Endothelial cell of umbilical vein (primary cell): Measurements from ENCODE around the gene AKT2. TPM values are rescaled to one million over a fixed set of nuclear protein-coding genes. Genes with fewer than 3 reads are reported as not detected.

Experiments
- BruUV-seq: library from RNA; stranded (reverse); fragments of 400-500 nt; replicated peaks from 2 replicates; lab custom pipeline; 2021; lab: Mats Ljungman, UMichigan
- CTCF ChIA-PET: fragments of 300-600, 350-600 bp; sonication (Branson Sonifier 250); formaldehyde crosslinking; loops from one replicate; lab custom pipeline; 2021; ENCODE audit warnings: antibody characterized with exemption, inconsistent platforms; lab: Charles Lee
- POLR2A ChIA-PET: fragments of 300-600, 350-600 bp; sonication (Branson Sonifier 250); formaldehyde crosslinking; loops from one replicate; lab custom pipeline; 2021; ENCODE audit warnings: antibody characterized with exemption, inconsistent platforms; lab: Charles Lee
- DNase-seq: peaks from one replicate; pipeline ENCODE4 v3.0.0-alpha.2; 2011; ENCODE audit warnings: low read depth, low spot score
- FAIRE-seq: peaks from 2 replicates; lab custom pipeline; 2011; peaks lifted over from hg19 to GRCh38; lab: Jason Lieb, UNC
- H2AFZ ChIP-seq: 2 replicates; pipeline ENCODE4 v1.6.0; 2012; ENCODE audit warnings: low read depth, low read length, control low read depth, inconsistent platforms
- H3K27ac ChIP-seq: 2 replicates; pipeline ENCODE4 v1.5.1; 2011; ENCODE audit warnings: low read depth, mild to moderate bottlenecking, control low read depth, low read length, moderate library complexity; ENCODE audit not compliant: insufficient read depth
- H3K27me3 ChIP-seq, 2 experiments: 2 replicates each; pipeline versions ENCODE4 v1.6.0 to v1.6.1; 2011; ENCODE audit warnings: low read length in 2 of 2, mixed read lengths in 1 of 2; ENCODE audit not compliant: control insufficient read depth in 2 of 2, insufficient read depth in 2 of 2
- H3K36me3 ChIP-seq, 2 experiments: 2 replicates in 1 of 2; 3 replicates in 1 of 2; pipeline ENCODE4 v1.5.1; 2011; ENCODE audit warnings: low read length in 2 of 2, mild to moderate bottlenecking in 1 of 2, moderate library complexity in 1 of 2; ENCODE audit not compliant: control insufficient read depth in 2 of 2, insufficient read depth in 2 of 2; ENCODE audit errors: extremely low read depth in 1 of 2
- H3K4me1 ChIP-seq: 3 replicates; pipeline ENCODE4 v1.5.1; 2011; ENCODE audit warnings: mild to moderate bottlenecking, low read length; ENCODE audit not compliant: control insufficient read depth, insufficient read depth; ENCODE audit errors: extremely low read depth
- H3K4me2 ChIP-seq: 2 replicates; pipeline ENCODE4 v1.6.1; 2011; ENCODE audit warnings: low read length, control low read depth, mixed read lengths; ENCODE audit not compliant: insufficient read depth
- H3K4me3 ChIP-seq, 3 experiments: fragments of 200-600 bp in 1 of 3; sonication (generic), shearing (Covaris generic) in 1 of 3; replicated peaks in 1 of 3; 2 replicates each; pipeline ENCODE4 v1.5.1; 2011 to 2016; ENCODE audit warnings: control low read depth in 3 of 3, low read length in 3 of 3, mild to moderate bottlenecking in 2 of 3, inconsistent platforms in 1 of 3, low read depth in 1 of 3, moderate library complexity in 1 of 3; ENCODE audit not compliant: insufficient read depth in 1 of 3
- H3K79me2 ChIP-seq: 2 replicates; pipeline ENCODE4 v1.6.0; 2012; ENCODE audit warnings: low read length, inconsistent platforms; ENCODE audit not compliant: control insufficient read depth, insufficient read depth
- H3K9ac ChIP-seq: replicated peaks from 2 replicates; pipeline ENCODE3; 2011; ENCODE audit warnings: low read length, control low read depth; ENCODE audit not compliant: insufficient read depth; ENCODE audit errors: extremely low read depth
- H3K9me1 ChIP-seq: replicated peaks from 3 replicates; pipeline ENCODE4 v1.6.0; 2011; ENCODE audit warnings: mild to moderate bottlenecking, low read length; ENCODE audit not compliant: control insufficient read depth, insufficient read depth; ENCODE audit errors: extremely low read depth
- H3K9me3 ChIP-seq: replicated peaks from 2 replicates; pipeline ENCODE4 v1.5.1; 2012; ENCODE audit warnings: low read length, inconsistent platforms; ENCODE audit not compliant: control insufficient read depth, insufficient read depth
- H4K20me1 ChIP-seq: replicated peaks from 2 replicates; pipeline ENCODE3; 2011; ENCODE audit warnings: mild to moderate bottlenecking, low read length; ENCODE audit not compliant: control insufficient read depth, insufficient read depth; ENCODE audit errors: extremely low read depth
- EZH2 ChIP-seq: IDR thresholded peaks from 2 replicates; pipeline ENCODE4 v1.6.1; 2012; ENCODE audit warnings: borderline replicate concordance, low read depth, mild to moderate bottlenecking, moderate library complexity, low read length, inconsistent platforms; ENCODE audit not compliant: severe bottlenecking
- FOS ChIP-seq: IDR thresholded peaks from 2 replicates; pipeline ENCODE4 v1.6.1; 2011; ENCODE audit warnings: mild to moderate bottlenecking, low read length, moderate library complexity, borderline replicate concordance; ENCODE audit not compliant: insufficient read depth
- GATA2 ChIP-seq: IDR thresholded peaks from 2 replicates; pipeline ENCODE4 v1.7.0; 2011; ENCODE audit warnings: low read depth, mild to moderate bottlenecking, moderate library complexity, mixed read lengths, low read length; ENCODE audit not compliant: insufficient read length, insufficient read depth
- JUN ChIP-seq: IDR thresholded peaks from 2 replicates; pipeline ENCODE4 v1.6.1; 2011; ENCODE audit warnings: borderline replicate concordance, low read depth; ENCODE audit not compliant: insufficient read length, insufficient read depth
- MYC ChIP-seq: IDR thresholded peaks from one replicate; pipeline ENCODE4 v1.6.1; 2011; ENCODE audit warnings: mild to moderate bottlenecking, low read depth, low read length
- POLR2A ChIP-seq: IDR thresholded peaks from 2 replicates; pipeline ENCODE4 v1.6.1; 2012; ENCODE audit warnings: low read depth, mild to moderate bottlenecking, control low read depth, low read length
- POLR2AphosphoS5 ChIP-seq: IDR thresholded peaks from 2 replicates; pipeline ENCODE4 v1.6.1; 2012; ENCODE audit warnings: low read depth, mild to moderate bottlenecking, control low read depth, low read length, moderate library complexity; ENCODE audit not compliant: insufficient read depth
- dilution Hi-C: fragments of 300-500 bp; cut with MboI; formaldehyde crosslinking; loops from one replicate; pipeline ENCODE4 v1.15.0; 2019; ENCODE audit warnings: low sequenced_read_pairs; ENCODE audit not compliant: extremely low pct_ligation_motif_present
- intact Hi-C: fragments of 100-400 bp; cut with micrococcal nuclease; formaldehyde crosslinking; loops from one replicate; pipeline ENCODE4 v1.10.0; 2022
- polyA plus RNA-seq, 4 experiments: library from polyadenylated mRNA; depleted of rRNA in 3 of 4; stranded (reverse) in 3 of 4; unstranded in 1 of 4; fragments of >200 nt; gene quantifications; 2 replicates each; pipeline versions ENCODE4 v1.2.1 to v1.2.3, GENCODE V29; 2011 to 2012; ENCODE audit warnings: missing spikeins in 1 of 4
- total RNA-seq: library from RNA; stranded (reverse); gene quantifications from 2 replicates; pipeline ENCODE4 v1.2.3, GENCODE V29; 2021
- TF ChIP-seq, protein P1 (sequence below), 2 donors: IDR thresholded peaks; 1 replicate in 1 of 2; 2 replicates in 1 of 2; pipeline ENCODE4 v1.5.1; 2011; ENCODE audit warnings: low read length in 2 of 2, mild to moderate bottlenecking in 2 of 2, moderate library complexity in 2 of 2, control low read depth in 1 of 2, inconsistent platforms in 1 of 2, low read depth in 1 of 2; ENCODE audit not compliant: insufficient read depth in 1 of 2; ENCODE audit errors: extremely low read depth in 1 of 2
- TF ChIP-seq, protein P2 (sequence below): IDR thresholded peaks from 2 replicates; pipeline ENCODE4 v1.6.1; 2011; ENCODE audit not compliant: insufficient read depth, insufficient read length

Gene AKT2
- total and polyA plus RNA-seq, 2 donors (not counting 3 experiments of a cell fraction or from before 2014, with no cell fraction given), result 65.2 to 69.8 TPM

- Histone ChIP-seq H3K4me2 (no peak overlapping the region), H3K4me1 (peaks cover 15% of the 10 kb centered on the region), H3K36me3 (peaks cover 4 to 39% of the 10 kb centered on the region in 2 experiments), H3K27ac (no peak overlapping the region), H3K27me3 (no peaks in the 10 kb centered on the region), H2AFZ (no peak overlapping the region), H3K4me3 (no peak overlapping the region), H3K9me3 (no peaks in the 10 kb centered on the region), H3K79me2 (no peaks in the 10 kb centered on the region), H3K9me1 (no peaks in the 10 kb centered on the region), H3K9ac (no peak overlapping the region), H4K20me1 (no peaks in the 10 kb centered on the region)
- BruUV-seq, result no TSS peak
- FAIRE-seq, result no peak
- CTCF ChIA-PET, result no interaction called here
- TF ChIP-seq, protein P1, sequence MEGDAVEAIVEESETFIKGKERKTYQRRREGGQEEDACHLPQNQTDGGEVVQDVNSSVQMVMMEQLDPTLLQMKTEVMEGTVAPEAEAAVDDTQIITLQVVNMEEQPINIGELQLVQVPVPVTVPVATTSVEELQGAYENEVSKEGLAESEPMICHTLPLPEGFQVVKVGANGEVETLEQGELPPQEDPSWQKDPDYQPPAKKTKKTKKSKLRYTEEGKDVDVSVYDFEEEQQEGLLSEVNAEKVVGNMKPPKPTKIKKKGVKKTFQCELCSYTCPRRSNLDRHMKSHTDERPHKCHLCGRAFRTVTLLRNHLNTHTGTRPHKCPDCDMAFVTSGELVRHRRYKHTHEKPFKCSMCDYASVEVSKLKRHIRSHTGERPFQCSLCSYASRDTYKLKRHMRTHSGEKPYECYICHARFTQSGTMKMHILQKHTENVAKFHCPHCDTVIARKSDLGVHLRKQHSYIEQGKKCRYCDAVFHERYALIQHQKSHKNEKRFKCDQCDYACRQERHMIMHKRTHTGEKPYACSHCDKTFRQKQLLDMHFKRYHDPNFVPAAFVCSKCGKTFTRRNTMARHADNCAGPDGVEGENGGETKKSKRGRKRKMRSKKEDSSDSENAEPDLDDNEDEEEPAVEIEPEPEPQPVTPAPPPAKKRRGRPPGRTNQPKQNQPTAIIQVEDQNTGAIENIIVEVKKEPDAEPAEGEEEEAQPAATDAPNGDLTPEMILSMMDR (IDR thresholded peaks at IDR 0.05; ENCODE audit: extremely low read depth in 1 of 2, insufficient read depth in 1 of 2, low read depth in 1 of 2, low read length in 2 of 2), result no peak
- TF ChIP-seq EZH2, result no peak
- no peak for TF ChIP-seq JUN
- no peak for TF ChIP-seq MYC
- TF ChIP-seq POLR2AphosphoS5, result no peak
- TF ChIP-seq POLR2A, result no peak
- no peak for TF ChIP-seq GATA2
- no peak for TF ChIP-seq FOS
- TF ChIP-seq, protein P2, sequence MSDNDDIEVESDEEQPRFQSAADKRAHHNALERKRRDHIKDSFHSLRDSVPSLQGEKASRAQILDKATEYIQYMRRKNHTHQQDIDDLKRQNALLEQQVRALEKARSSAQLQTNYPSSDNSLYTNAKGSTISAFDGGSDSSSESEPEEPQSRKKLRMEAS, result no peak
- DNase-seq, result no peak
- POLR2A ChIA-PET, result no interaction called here
- intact Hi-C loops, result no loop called here
- dilution Hi-C loops, result no loop called here
Observed at GRCh38 chr19:40236366-40236765, 48.8 kb downstream of the AKT2 start.
